Measurements from ENCODE around the gene MVB12B. TPM values are rescaled to one million over a fixed set of nuclear protein-coding genes. Genes with fewer than 3 reads are reported as not detected.

Gene MVB12B
- total RNA-seq, 1 experiment from 2014 or later = not detected

Small RNA genes within 50 kb of the gene (small RNA-seq; reads per million reads assigned to genes)
- gene RF00108 = not detected
